Measurements from ENCODE around the gene HNRNPC.
"Not testable (repeated sequence)": the region's sequence is repeated elsewhere in the genome, so short reads cannot be mapped to it uniquely, and the experiment has no call there.

The HNRNPC gene

GRCh38 chr14:21191261-21191808 lies 77.9 kb downstream of the HNRNPC start:
- DNase-seq, result no peak

GRCh38 chr14:21185491-21185890 lies 83.8 kb downstream of the HNRNPC start:
- DNase-seq, result no peak

GRCh38 chr14:21184254-21184653 lies 85.0 kb downstream of the HNRNPC start:
- DNase-seq, result no peak

GRCh38 chr14:21182166-21182565 lies 87.1 kb downstream of the HNRNPC start:
- no peak for DNase-seq

GRCh38 chr14:21171128-21171527 lies 98.1 kb downstream of the HNRNPC start:
- DNase-seq, result no peak

- DNase-seq, result no peak
Measured at GRCh38 chr14:21169573-21169972, 99.7 kb downstream of the HNRNPC start.

- DNase-seq, result no peak
Measured at GRCh38 chr14:21168055-21168454, 101.2 kb downstream of the HNRNPC start.

- DNase-seq, result not testable (repeated sequence)
Measured at GRCh38 chr14:21165670-21166069, 103.6 kb downstream of the HNRNPC start.

GRCh38 chr14:21165002-21165605 lies 104.1 kb downstream of the HNRNPC start:
- not testable (repeated sequence) for DNase-seq

- DNase-seq, result no peak
Measured at GRCh38 chr14:21163871-21164291, 105.4 kb downstream of the HNRNPC start.

- DNase-seq, result no peak
Measured at GRCh38 chr14:21162081-21162480, 107.2 kb downstream of the HNRNPC start.

- no peak for DNase-seq
Measured at GRCh38 chr14:21160061-21160610, 109.1 kb downstream of the HNRNPC start.
